Esophagus (tissue), 2 donors: ENCODE results near the gene FGFR3. TPM values are rescaled to one million over a fixed set of nuclear protein-coding genes. Genes with fewer than 3 reads are reported as not detected.
"Not testable (repeated sequence)": the region's sequence is repeated elsewhere in the genome, so short reads cannot be mapped to it uniquely, and the experiment has no call there.

ENCODE experiments used
- H3K27ac ChIP-seq, 2 donors: one replicate each; pipeline ENCODE4 v1.5.1; 2013; ENCODE audit warnings: low read depth in 2 of 2, mild to moderate bottlenecking in 2 of 2, inconsistent platforms in 1 of 2, low read length in 1 of 2, moderate library complexity in 1 of 2
- H3K27me3 ChIP-seq, 2 donors: one replicate each; pipeline ENCODE4 v1.6.1; 2013; ENCODE audit warnings: low read length in 2 of 2, control low read depth in 1 of 2, mild to moderate bottlenecking in 1 of 2; ENCODE audit not compliant: insufficient read depth in 2 of 2, control insufficient read depth in 1 of 2
- H3K36me3 ChIP-seq, 2 donors: one replicate each; pipeline ENCODE4 v1.6.1; 2013; ENCODE audit warnings: low read length in 1 of 2; ENCODE audit not compliant: control insufficient read depth in 2 of 2, insufficient read depth in 2 of 2
- H3K4me1 ChIP-seq, 2 donors: one replicate each; pipeline ENCODE4 v1.6.1; 2013; ENCODE audit warnings: low read length in 1 of 2; ENCODE audit not compliant: control insufficient read depth in 2 of 2, insufficient read depth in 2 of 2
- H3K4me3 ChIP-seq, 2 donors: one replicate each; pipeline ENCODE4 v1.5.1; 2013; ENCODE audit warnings: low read length in 2 of 2, mild to moderate bottlenecking in 2 of 2, low read depth in 1 of 2, moderate library complexity in 1 of 2
- H3K9me3 ChIP-seq, 2 donors: one replicate each; pipeline ENCODE4 v1.6.1; 2013; ENCODE audit warnings: mild to moderate bottlenecking in 2 of 2, low read depth in 1 of 2, low read length in 1 of 2, moderate library complexity in 1 of 2; ENCODE audit not compliant: control insufficient read depth in 2 of 2, insufficient read depth in 1 of 2
- WGBS, 2 donors: extraction: QIAGEN DNeasy Blood & Tissue Kit; methylation state at CpG; one replicate each; pipeline ENCODE4 v1.1.7; 2013; 5-methylcytosine and 5-hydroxymethylcytosine counted together
- polyA plus RNA-seq, 2 donors: library from polyadenylated mRNA; stranded (reverse); fragments of 200-250 nt; gene quantifications; one replicate each; pipeline ENCODE4 v1.2.3, GENCODE V29; 2013
- donor health status: healthy with polysubstance abuse.
- donor health status: Bipolar disorder and iron deficiency.

The FGFR3 gene
- polyA plus RNA-seq, 2 donors: 97.6 to 121 TPM

DNA sequence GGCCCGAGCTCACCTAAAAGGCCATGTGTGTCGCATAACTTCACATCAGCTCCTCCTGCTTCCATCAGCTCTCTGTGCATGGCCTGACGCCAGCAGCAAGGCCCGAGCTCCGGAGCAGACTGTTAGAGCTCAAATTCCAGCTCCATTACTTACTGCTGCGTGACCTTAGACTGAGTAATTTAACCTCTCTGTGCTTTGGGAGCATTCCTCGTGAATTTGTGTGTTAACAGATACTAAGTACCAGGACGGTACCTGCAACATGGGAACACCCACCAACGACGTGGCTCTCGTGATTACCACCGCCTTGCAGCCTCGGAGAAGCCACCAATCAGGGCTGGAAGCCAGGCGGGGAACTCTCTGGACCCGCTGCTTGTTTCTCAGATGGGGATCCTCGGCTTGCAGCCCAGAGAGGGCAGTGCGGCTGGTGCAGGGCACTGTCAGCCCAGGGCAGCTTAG, 49.9 kb downstream of the FGFR3 start:
- whole genome bisulfite sequencing, 2 donors: 84 to 86% methylated on average over 17 of the region's 17 CpGs
- peaks cover 13 to 49% of the 10 kb centered on the region in 2 donors for H3K36me3 ChIP-seq
- no peaks in the 10 kb centered on the region for H3K4me1 ChIP-seq
- no peak overlapping the region for H3K4me3 ChIP-seq
- H3K9me3 ChIP-seq: no peaks in the 10 kb centered on the region
- no peaks in the 10 kb centered on the region for H3K27me3 ChIP-seq
- H3K27ac ChIP-seq: no peak overlapping the region

- no peak overlapping the region for H3K27ac ChIP-seq
- H3K9me3 ChIP-seq: no peaks in the 10 kb centered on the region
- H3K27me3 ChIP-seq: no peaks in the 10 kb centered on the region
- WGBS, 2 donors: 70 to 79% methylated on average over 10 of the region's 10 CpGs
- no peaks in the 10 kb centered on the region for H3K4me1 ChIP-seq
- no peak overlapping the region for H3K4me3 ChIP-seq
- H3K36me3 ChIP-seq: peaks cover 13 to 44% of the 10 kb centered on the region in 2 donors
Measured at GRCh38 chr4:1843852-1844251, 50.8 kb downstream of the FGFR3 start.

GRCh38 chr4:1844618-1845017, 51.5 kb downstream of the FGFR3 start:
- not testable (repeated sequence) for H3K4me3 ChIP-seq, H3K27me3 ChIP-seq, H3K4me1 ChIP-seq, H3K27ac ChIP-seq, H3K9me3 ChIP-seq
- H3K36me3 ChIP-seq: peaks cover 8 to 36% of the 10 kb centered on the region in 2 donors
- 95 to 99% methylated on average over 10 of the region's 10 CpGs for WGBS, 2 donors

DNA sequence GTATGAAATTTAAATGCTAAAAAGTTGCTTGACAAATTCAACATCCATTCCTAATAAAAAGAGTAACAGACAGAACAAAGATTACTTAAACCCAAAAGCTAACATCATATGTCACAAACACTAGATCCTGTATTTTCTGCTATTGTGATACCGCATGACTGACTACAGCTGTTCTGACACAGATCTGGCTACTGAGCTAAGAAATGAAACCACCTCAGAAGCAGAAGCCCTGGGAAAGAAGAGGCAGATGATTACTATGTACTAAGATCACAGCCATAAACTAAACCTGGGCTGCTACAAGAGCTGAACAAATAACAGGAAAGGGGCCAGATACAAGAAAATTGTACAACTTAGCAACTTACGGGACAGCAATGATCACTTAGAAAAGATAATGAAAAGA, 53.5 kb downstream of the FGFR3 start:
- Histone ChIP-seq H3K27ac (no peak overlapping the region), H3K36me3 (peaks cover 8 to 26% of the 10 kb centered on the region in 2 donors), H3K9me3 (no peaks in the 10 kb centered on the region), H3K4me1 (peaks cover 1 to 6% of the 10 kb centered on the region in 2 donors), H3K4me3 (no peak overlapping the region), H3K27me3 (no peaks in the 10 kb centered on the region)
- 91 to 95% methylated on average over 2 of the region's 2 CpGs for WGBS, 2 donors

- Histone ChIP-seq H3K27ac (no peak overlapping the region), H3K36me3 (peaks cover 0 to 4% of the 10 kb centered on the region in 2 donors), H3K4me3 (no peak overlapping the region), H3K4me1 (peaks cover 9 to 19% of the 10 kb centered on the region in 2 donors), H3K27me3 (no peaks in the 10 kb centered on the region), H3K9me3 (no peaks in the 10 kb centered on the region)
- WGBS, 2 donors: 88% methylated on average over 10 of the region's 10 CpGs
Measured at GRCh38 chr4:1850276-1850675, 57.2 kb downstream of the FGFR3 start.

DNA sequence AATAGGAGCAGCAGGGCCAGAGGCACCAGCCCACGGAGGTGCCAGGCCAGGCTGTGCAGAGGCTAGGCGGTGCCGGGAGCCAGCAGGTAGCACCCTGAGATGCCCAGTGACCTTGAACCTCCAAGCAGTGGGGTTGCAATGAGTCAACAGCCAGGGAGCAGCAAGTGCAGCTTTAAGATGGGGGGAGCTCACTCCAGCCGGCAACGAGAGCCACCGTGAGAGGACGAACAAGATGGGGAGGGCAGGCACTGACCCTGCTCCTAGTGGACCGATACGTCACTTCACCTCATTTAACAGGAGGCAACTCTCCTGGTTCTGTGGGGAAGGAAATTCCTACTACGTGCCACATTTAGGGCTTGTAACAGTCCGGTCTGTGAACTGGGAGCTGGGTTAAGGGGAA, 58.1 kb downstream of the FGFR3 start:
- WGBS, 2 donors: 73 to 83% methylated on average over 11 of the region's 11 CpGs
- peaks cover 0 to 4% of the 10 kb centered on the region in 2 donors for H3K36me3 ChIP-seq
- peaks cover 9 to 19% of the 10 kb centered on the region in 2 donors for H3K4me1 ChIP-seq
- H3K27me3 ChIP-seq: no peaks in the 10 kb centered on the region
- no peaks in the 10 kb centered on the region for H3K9me3 ChIP-seq
- H3K4me3 ChIP-seq: no peak overlapping the region
- no peak overlapping the region for H3K27ac ChIP-seq

GRCh38 chr4:1851575-1852410, 58.7 kb downstream of the FGFR3 start:
- peak overlapping the region in 1 of 2 donors; percentile 75 for H3K27ac ChIP-seq
- peaks cover 9 to 22% of the 10 kb centered on the region in 2 donors for H3K4me1 ChIP-seq
- peaks cover 0 to 4% of the 10 kb centered on the region in 2 donors for H3K36me3 ChIP-seq
- no peak overlapping the region for H3K4me3 ChIP-seq
- H3K27me3 ChIP-seq: no peaks in the 10 kb centered on the region
- 69 to 76% methylated on average over 16 of the region's 16 CpGs for WGBS, 2 donors
- no peaks in the 10 kb centered on the region for H3K9me3 ChIP-seq

DNA sequence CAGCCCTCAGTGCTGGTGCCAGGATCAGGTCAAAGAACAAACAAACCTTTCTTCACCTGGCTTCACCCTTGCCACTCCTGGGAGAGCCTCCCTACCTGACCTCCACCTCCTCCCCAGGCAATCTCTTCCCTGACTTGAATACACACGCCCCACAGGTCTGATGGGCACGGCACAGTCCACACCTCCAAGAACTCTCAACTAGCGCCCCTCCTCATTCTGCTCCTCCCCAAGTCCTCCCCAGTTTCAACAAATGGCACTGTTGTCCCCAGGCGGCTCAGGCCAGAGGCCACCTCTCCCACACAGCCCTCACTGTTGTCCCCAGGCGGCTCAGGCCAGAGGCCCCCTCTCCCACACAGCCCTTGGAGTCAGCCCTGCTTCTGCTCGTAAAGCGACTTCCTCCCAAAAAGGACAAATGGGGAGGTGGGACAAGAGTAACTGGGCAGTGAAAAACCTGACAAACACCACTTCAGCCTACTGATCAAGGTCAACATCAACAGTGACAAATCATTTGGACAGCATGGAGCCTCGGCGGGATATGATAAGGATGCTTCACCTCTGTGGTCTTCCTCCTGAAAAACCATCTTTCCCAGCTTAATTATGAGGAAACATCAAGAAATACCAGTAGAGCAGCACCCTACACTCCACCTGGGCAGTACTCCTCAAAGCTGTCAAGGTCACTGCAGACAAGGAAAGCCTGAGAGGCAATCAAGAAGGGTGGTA, 60.0 kb downstream of the FGFR3 start:
- Histone ChIP-seq H3K4me1 (peaks cover 15 to 24% of the 10 kb centered on the region in 2 donors), H3K27me3 (no peaks in the 10 kb centered on the region)
- 64 to 75% methylated on average over 9 of the region's 9 CpGs for WGBS, 2 donors

DNA sequence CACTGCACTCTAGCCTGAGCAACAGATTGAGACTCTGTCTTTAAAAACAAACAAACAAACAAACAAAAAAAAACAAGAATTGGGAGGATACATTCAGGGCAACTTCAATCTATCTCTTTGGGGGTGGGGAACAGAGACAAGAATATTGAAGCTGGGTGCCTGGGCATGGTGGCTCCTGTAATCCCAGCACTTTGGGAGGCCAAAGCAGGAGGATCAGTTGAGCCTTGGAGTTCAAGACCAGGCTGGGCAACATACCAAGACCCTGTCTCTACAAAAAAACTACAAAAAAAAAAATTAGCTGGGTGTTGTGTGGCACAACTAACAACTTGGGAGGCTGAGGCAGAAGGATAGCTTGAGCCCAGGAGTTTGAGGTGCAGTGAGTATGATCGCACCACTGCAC, 61.7 kb downstream of the FGFR3 start:
- no peaks in the 10 kb centered on the region for H3K9me3 ChIP-seq
- no peaks in the 10 kb centered on the region for H3K27me3 ChIP-seq
- H3K36me3 ChIP-seq: peaks cover 0 to 4% of the 10 kb centered on the region in 2 donors
- H3K27ac ChIP-seq: peak overlapping the region in 1 of 2 donors; percentile 44
- WGBS, 2 donors: 40 to 41% methylated on average over 1 of the region's 1 CpG
- H3K4me3 ChIP-seq: peak overlapping the region; percentile 82 to 85
- H3K4me1 ChIP-seq: peaks cover 15 to 24% of the 10 kb centered on the region in 2 donors

More for the DNA sequence above, 60.0 kb downstream of the FGFR3 start:
- H3K9me3 ChIP-seq: no peaks in the 10 kb centered on the region
- H3K4me3 ChIP-seq: no peak overlapping the region
- peak overlapping the region; percentile 19 to 75 for H3K27ac ChIP-seq
- peaks cover 0 to 4% of the 10 kb centered on the region in 2 donors for H3K36me3 ChIP-seq
